ENCODE measurements around the gene C17orf50.

DNA sequence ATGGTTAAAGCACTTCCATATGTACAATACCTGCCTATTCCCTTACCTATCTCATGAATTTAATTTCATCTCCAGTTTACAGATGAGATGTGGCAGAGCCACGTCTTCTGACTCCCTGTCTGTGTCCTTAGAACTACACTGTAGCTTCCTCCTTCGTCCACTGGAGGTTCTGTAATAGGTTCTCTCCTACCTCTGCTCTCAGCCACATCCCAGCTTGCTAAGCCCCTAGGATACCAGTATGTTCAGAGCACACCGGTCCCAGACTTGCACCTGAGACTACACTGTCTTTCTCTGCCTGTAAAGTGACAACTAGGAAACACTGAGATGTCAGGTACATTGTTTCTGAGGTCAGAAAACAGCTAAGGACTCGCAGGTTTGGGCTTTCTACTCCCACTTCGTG lies 33.1 kb upstream of the C17orf50 start:
- TF ChIP-seq GATA3 (IDR thresholded peaks at IDR 0.05; ENCODE audit: low read depth, low read length) (no peak), GATA2 (IDR thresholded peaks at IDR 0.05; ENCODE audit: low read depth, low read length) (no peak)

Data from SH-SY5Y (cell line).